Neural crest cell (in vitro differentiated cells): ENCODE data around the gene SYCN. TPM values are rescaled to one million over a fixed set of nuclear protein-coding genes. Genes with fewer than 3 reads are reported as not detected.
"Not testable (repeated sequence)": the region's sequence is repeated elsewhere in the genome, so short reads cannot be mapped to it uniquely, and the experiment has no call there.

ENCODE experiments used
- DNase-seq: peaks from one replicate; pipeline ENCODE4 v3.0.0; 2021; ENCODE audit warnings: low read depth, mixed read lengths, low spot score
- H3K27ac Mint-ChIP-seq: one replicate; pipeline ENCODE4 v1.8.0; 2021; ENCODE audit warnings: mild to moderate bottlenecking, mixed read lengths; ENCODE audit not compliant: unreplicated experiment
- H3K27me3 Mint-ChIP-seq: 2 replicates; pipeline ENCODE4 v1.8.0; 2021; ENCODE audit warnings: low read depth, mild to moderate bottlenecking, mixed read lengths
- H3K36me3 Mint-ChIP-seq: 2 replicates; pipeline ENCODE4 v1.8.0; 2021; ENCODE audit warnings: low read depth, mild to moderate bottlenecking, mixed read lengths
- H3K4me1 Mint-ChIP-seq: 2 replicates; pipeline ENCODE4 v1.8.0; 2021; ENCODE audit warnings: mixed read lengths
- H3K4me3 Mint-ChIP-seq: one replicate; pipeline ENCODE4 v1.8.0; 2021; ENCODE audit warnings: mild to moderate bottlenecking, mixed read lengths
- H3K9me3 Mint-ChIP-seq: 2 replicates; pipeline ENCODE4 v1.8.0; 2021; ENCODE audit warnings: mixed read lengths
- total RNA-seq: library from RNA; stranded (reverse); gene quantifications from 2 replicates; pipeline ENCODE4 v1.2.1, GENCODE V29; 2021
- TF ChIP-seq, protein P1 (sequence below): fragments of 200-600 bp; sonication (generic); conservative IDR thresholded peaks from 2 replicates; pipeline ENCODE4 v1.5.0; 2021; ENCODE audit warnings: antibody characterized with exemption, mild to moderate bottlenecking

SYCN gene
- total RNA-seq, 1 donor from 2014 or later: not detected

DNA sequence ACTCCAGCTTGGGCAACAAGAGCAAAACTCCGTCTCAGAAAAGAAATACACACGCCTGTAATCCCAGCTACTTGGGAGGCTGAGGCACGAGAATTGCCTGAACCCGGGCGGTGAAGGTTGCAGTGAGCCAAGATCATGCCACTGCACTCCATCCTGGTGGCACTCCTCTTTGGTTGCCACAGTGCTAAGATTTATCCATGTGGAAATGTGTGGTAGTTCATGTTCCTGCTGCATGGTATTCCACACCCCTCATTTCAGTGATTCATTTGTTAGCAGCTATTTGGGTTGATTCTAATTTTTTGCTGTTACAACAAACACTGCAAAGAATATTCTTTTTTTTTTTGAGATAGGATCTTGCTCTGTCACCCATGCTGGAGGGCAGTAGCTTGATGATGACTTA is 28.6 kb upstream of the SYCN start:
- H3K27me3 Mint-ChIP-seq: peaks cover 61% of the 10 kb centered on the region
- H3K27ac Mint-ChIP-seq: no peak overlapping the region
- H3K9me3 Mint-ChIP-seq: no peaks in the 10 kb centered on the region
- H3K4me3 Mint-ChIP-seq: no peak overlapping the region
- H3K4me1 Mint-ChIP-seq: no peaks in the 10 kb centered on the region
- TF ChIP-seq, protein P1, sequence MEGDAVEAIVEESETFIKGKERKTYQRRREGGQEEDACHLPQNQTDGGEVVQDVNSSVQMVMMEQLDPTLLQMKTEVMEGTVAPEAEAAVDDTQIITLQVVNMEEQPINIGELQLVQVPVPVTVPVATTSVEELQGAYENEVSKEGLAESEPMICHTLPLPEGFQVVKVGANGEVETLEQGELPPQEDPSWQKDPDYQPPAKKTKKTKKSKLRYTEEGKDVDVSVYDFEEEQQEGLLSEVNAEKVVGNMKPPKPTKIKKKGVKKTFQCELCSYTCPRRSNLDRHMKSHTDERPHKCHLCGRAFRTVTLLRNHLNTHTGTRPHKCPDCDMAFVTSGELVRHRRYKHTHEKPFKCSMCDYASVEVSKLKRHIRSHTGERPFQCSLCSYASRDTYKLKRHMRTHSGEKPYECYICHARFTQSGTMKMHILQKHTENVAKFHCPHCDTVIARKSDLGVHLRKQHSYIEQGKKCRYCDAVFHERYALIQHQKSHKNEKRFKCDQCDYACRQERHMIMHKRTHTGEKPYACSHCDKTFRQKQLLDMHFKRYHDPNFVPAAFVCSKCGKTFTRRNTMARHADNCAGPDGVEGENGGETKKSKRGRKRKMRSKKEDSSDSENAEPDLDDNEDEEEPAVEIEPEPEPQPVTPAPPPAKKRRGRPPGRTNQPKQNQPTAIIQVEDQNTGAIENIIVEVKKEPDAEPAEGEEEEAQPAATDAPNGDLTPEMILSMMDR: no peak
- DNase-seq: no peak
- H3K36me3 Mint-ChIP-seq: no peaks in the 10 kb centered on the region

DNA sequence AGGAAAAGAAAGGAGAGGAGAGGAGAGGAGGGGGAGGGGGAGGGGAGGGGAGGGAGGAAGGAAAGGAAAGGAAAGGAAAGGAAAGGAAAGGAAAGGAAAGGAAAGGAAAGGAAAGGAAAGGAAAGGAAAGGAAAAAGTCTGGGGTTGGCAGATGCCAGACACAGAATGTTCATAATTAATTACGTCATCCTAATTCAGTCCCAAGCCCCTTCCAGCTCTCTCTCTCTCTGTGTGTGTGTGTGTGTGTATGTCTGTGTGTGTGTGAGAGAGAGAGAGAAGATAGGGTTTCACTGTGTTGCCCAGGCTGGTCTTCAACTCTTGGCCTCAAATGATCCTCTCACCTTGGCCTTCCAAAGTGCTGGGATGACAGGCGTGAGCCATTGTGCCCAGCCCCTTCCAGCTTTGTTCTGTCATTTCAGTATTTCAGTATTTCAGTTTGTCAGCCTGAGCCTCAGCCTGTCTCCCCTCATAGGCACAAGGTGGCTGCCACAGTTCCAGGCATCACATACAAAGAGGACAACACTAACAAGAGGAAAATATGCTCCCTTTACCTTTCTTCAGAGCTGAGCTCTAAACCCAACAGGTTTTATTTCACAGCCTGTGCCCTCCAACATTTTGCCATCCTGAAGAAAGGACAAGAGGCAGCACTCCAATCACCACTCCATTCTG is 26.2 kb upstream of the SYCN start:
- no peak overlapping the region for H3K4me3 Mint-ChIP-seq
- H3K4me1 Mint-ChIP-seq: no peaks in the 10 kb centered on the region
- no peak overlapping the region for H3K27ac Mint-ChIP-seq
- DNase-seq: no peak
- H3K27me3 Mint-ChIP-seq: peaks cover 73% of the 10 kb centered on the region
- TF ChIP-seq, protein P1: no peak
- no peaks in the 10 kb centered on the region for H3K36me3 Mint-ChIP-seq
- H3K9me3 Mint-ChIP-seq: no peaks in the 10 kb centered on the region

DNA sequence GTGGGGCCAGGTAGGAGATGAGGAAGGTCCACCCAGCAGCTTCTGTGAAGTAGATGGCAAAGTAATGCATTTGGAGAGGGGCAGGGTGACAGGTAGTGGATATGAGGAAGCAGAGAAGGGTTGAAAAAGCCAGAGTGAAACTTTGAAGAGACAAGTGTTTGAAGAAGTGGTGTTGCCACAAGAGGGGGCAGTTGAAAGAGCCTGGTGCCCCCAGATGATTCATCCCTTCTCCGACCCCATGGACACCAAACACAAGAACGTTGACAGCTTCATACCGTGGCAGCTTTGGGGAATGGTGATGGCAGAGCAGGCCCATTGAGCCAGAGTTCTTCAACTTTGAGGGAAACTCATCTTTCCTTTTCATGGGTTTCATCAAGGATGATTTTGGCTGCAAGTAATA is 20.8 kb upstream of the SYCN start:
- H3K9me3 Mint-ChIP-seq: no peaks in the 10 kb centered on the region
- H3K27me3 Mint-ChIP-seq: peaks cover 72% of the 10 kb centered on the region
- H3K27ac Mint-ChIP-seq: no peak overlapping the region
- no peaks in the 10 kb centered on the region for H3K4me1 Mint-ChIP-seq
- no peak for DNase-seq
- H3K4me3 Mint-ChIP-seq: no peak overlapping the region
- H3K36me3 Mint-ChIP-seq: no peaks in the 10 kb centered on the region
- TF ChIP-seq, protein P1: no peak

DNA sequence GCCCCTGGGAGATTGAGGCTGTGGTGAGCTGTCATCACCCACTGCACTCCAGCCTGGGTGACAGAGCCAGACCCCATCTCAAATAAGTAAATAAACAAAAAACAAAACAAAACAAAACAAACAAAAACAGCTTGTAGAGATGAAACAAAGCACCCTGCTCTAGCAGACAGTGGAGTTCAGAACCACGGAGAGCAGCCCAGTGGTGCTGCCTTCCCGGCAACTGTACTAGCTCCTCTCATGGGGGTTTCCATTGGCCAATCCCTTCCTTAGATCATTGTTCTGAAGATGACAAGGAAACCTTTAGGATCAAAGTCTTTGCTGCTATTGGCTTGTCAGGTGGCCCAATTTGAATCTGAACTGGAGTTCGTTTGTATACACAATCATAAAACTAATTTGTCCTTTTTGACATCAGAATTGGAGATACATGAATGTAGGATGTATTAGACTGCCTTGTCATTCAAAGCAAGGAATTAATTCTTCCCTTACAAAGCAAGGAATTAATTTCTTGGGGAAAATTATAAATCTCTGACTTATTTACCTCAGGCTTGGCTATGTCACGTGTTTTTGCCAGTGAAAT is 19.7 kb upstream of the SYCN start:
- no peaks in the 10 kb centered on the region for H3K9me3 Mint-ChIP-seq
- no peak overlapping the region for H3K27ac Mint-ChIP-seq
- TF ChIP-seq, protein P1: no peak
- H3K4me3 Mint-ChIP-seq: no peak overlapping the region
- peaks cover 72% of the 10 kb centered on the region for H3K27me3 Mint-ChIP-seq
- H3K36me3 Mint-ChIP-seq: no peaks in the 10 kb centered on the region
- H3K4me1 Mint-ChIP-seq: no peaks in the 10 kb centered on the region
- no peak for DNase-seq

DNA sequence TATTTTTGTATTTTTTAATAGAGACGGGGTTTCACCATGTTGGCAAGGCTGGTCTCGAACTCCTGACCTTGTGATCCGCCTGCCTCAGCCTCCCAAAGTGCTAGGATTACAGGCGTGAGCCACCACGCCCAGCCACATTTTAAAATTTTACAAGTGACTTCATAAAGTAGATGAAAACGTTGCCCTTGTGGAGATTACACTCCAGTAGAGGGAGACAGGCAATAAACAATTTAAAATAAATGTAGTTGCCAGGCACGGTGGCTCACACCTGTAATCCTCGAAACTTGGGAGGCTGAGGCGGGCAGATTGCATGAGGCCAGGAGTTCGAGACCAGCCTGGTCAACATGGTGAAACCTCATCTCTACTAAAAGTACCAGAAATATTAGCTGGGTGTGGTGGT is 15.0 kb upstream of the SYCN start:
- H3K27ac Mint-ChIP-seq, H3K36me3 Mint-ChIP-seq, DNase-seq, H3K4me1 Mint-ChIP-seq, H3K4me3 Mint-ChIP-seq, H3K9me3 Mint-ChIP-seq: not testable (repeated sequence)
- peaks cover 55% of the 10 kb centered on the region for H3K27me3 Mint-ChIP-seq

DNA sequence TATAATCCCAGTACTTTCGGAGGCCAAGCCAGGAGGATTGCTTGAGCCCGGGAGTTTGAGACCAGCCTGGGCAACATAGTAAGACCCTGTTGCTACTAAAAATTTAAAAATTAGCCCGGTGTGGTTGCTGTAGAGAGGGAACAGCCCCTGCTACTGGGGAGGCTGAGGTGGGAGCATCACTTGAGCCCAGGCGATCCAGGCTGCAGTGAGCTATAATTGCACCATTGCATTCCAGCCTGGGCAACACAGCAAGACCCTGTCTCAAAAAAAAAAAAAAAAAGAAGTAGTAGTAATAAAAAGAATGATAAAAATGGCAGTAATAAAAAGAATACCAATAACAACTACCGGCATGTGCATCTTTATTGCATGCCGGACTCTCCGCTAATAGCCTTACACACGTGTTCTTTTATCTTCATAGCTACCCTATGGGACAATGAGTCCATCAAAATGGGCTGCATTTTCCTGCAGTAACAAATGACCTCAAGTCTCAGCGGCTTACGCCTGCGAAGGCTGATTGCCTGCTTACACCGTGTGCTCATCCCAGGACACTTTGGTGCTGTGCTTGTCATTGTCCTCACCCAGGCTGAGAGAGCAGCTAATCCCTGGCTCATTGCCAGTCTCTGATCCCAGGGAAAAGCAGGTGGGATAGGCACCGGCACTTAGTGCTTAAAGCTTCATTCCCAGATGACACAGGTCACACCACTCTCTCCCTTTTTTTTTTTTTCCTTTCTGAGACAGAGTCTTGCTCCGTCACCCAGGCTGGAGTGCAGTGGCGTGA is 14.4 kb upstream of the SYCN start:
- no peaks in the 10 kb centered on the region for H3K36me3 Mint-ChIP-seq
- H3K4me3 Mint-ChIP-seq: no peak overlapping the region
- no peaks in the 10 kb centered on the region for H3K4me1 Mint-ChIP-seq
- peaks cover 49% of the 10 kb centered on the region for H3K27me3 Mint-ChIP-seq
- no peaks in the 10 kb centered on the region for H3K9me3 Mint-ChIP-seq
- no peak for DNase-seq
- H3K27ac Mint-ChIP-seq: no peak overlapping the region
- TF ChIP-seq, protein P1: no peak
